Neural progenitor cell (in vitro differentiated cells): ENCODE measurements around the gene SFMBT1. TPM values are rescaled to one million over a fixed set of nuclear protein-coding genes. Genes with fewer than 3 reads are reported as not detected.

ENCODE experiments used
- DNase-seq: peaks from one replicate; pipeline ENCODE4 v3.0.0-alpha.2; 2016; ENCODE audit warnings: low spot score
- H2AFZ ChIP-seq: fragments of 200-600 bp; sonication (generic); replicated peaks from 2 replicates; pipeline ENCODE4 v1.6.1; 2016; ENCODE audit warnings: antibody characterized with exemption
- H3F3A ChIP-seq: fragments of 200-600 bp; sonication (generic); 2 replicates; pipeline ENCODE4 v1.6.1; 2016; ENCODE audit warnings: antibody characterized with exemption, low read depth
- H3K27ac ChIP-seq: fragments of 200-600 bp; sonication (generic); 2 replicates; pipeline ENCODE4 v1.5.1; 2016; ENCODE audit warnings: mild to moderate bottlenecking
- H3K27me3 ChIP-seq: fragments of 200-600 bp; sonication (generic); 2 replicates; pipeline ENCODE4 v1.6.1; 2016; ENCODE audit warnings: mild to moderate bottlenecking, moderate library complexity
- H3K36me3 ChIP-seq: fragments of 200-600 bp; sonication (generic); 2 replicates; pipeline ENCODE4 v1.5.1; 2016
- H3K4me1 ChIP-seq: fragments of 200-600 bp; sonication (generic); 2 replicates; pipeline ENCODE4 v1.6.1; 2016; ENCODE audit warnings: mixed run types
- H3K4me2 ChIP-seq: fragments of 200-600 bp; sonication (generic); 2 replicates; pipeline ENCODE4 v1.6.1; 2016
- H3K4me3 ChIP-seq: fragments of 200-600 bp; sonication (generic); 2 replicates; pipeline ENCODE4 v1.5.1; 2016
- H3K79me2 ChIP-seq: fragments of 200-600 bp; sonication (generic); 2 replicates; pipeline ENCODE4 v1.6.1; 2016; ENCODE audit warnings: low read depth
- H3K9ac ChIP-seq: fragments of 200-600 bp; sonication (generic); 2 replicates; pipeline ENCODE4 v1.6.1; 2016
- H3K9me3 ChIP-seq: fragments of 200-600 bp; sonication (generic); 2 replicates; pipeline ENCODE4 v1.5.1; 2016; ENCODE audit warnings: low read depth
- H4K20me1 ChIP-seq: fragments of 200-600 bp; sonication (generic); 2 replicates; pipeline ENCODE4 v1.6.1; 2016; ENCODE audit warnings: low read depth
- H3K27ac Mint-ChIP-seq: 3 replicates; pipeline ENCODE4 v1.8.0; 2021; ENCODE audit warnings: mixed read lengths
- H3K27me3 Mint-ChIP-seq: 2 replicates; pipeline ENCODE4 v1.8.0; 2022; ENCODE audit warnings: low read depth, mild to moderate bottlenecking, inconsistent platforms, moderate library complexity, mixed read lengths; ENCODE audit not compliant: insufficient read depth
- H3K36me3 Mint-ChIP-seq: 3 replicates; pipeline ENCODE4 v1.8.0; 2021; ENCODE audit warnings: mixed read lengths
- H3K4me1 Mint-ChIP-seq: 3 replicates; pipeline ENCODE4 v1.8.0; 2021; ENCODE audit warnings: mixed read lengths
- H3K4me3 Mint-ChIP-seq: 3 replicates; pipeline ENCODE4 v1.8.0; 2021; ENCODE audit warnings: mild to moderate bottlenecking, moderate library complexity, mixed read lengths
- H3K9me3 Mint-ChIP-seq: 3 replicates; pipeline ENCODE4 v1.8.0; 2020; ENCODE audit warnings: mixed read lengths
- EZH2 ChIP-seq: fragments of 200-600 bp; sonication (generic); IDR thresholded peaks from 2 replicates; pipeline ENCODE4 v1.6.1; 2017; ENCODE audit warnings: antibody characterized with exemption, mild to moderate bottlenecking, moderate library complexity
- EZH2phosphoT487 ChIP-seq: fragments of 200-600 bp; sonication (generic); IDR thresholded peaks from 2 replicates; pipeline ENCODE4 v1.6.1; 2017; ENCODE audit warnings: antibody characterized with exemption
- total RNA-seq: library from RNA; depleted of rRNA; stranded (reverse); fragments of >200 nt; gene quantifications from 2 replicates; pipeline ENCODE4 v1.2.3, GENCODE V29; 2015; ENCODE audit warnings: low replicate concordance
- TF ChIP-seq, protein P1 (sequence below): fragments of 200-600 bp; sonication (generic); IDR thresholded peaks from 2 replicates; pipeline ENCODE4 v1.5.1; 2017; ENCODE audit warnings: antibody characterized with exemption, mild to moderate bottlenecking

Gene SFMBT1
- total RNA-seq, 1 donor from 2014 or later, result 18.5 TPM

DNA sequence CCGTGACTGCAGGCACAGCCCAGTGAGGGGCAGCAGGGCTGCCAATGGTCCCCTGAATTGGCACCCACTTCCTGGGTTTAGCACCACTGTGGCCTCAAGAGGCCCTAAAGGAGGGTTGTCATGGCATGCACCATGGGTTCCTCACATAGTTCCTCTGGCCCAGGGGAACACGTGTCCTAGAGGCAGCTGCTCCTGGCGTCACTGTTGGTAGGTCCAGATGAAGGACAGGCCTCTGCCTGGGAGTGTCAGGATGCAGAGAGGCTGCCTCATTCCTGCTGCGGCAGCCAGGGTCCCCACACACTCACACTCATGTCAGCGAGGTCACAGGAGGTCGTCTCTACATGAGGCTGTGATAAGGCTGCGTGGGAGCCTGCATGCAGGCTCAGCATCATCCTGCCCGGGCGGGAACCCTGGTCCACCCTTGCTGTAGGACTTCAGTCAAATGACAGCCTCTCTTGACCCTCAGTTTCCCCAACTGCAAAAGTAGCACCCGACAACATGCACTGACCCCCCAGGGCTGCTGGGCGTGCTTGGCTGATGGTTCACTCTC, 26.1 kb upstream of the SFMBT1 start:
- H3K4me1 ChIP-seq, result peaks cover 11% of the 10 kb centered on the region
- no peaks in the 10 kb centered on the region for H3K9me3 ChIP-seq
- H2AFZ ChIP-seq, result no peak overlapping the region
- Mint-ChIP-seq H3K27ac (no peak overlapping the region), H3K27me3 (peaks cover 6% of the 10 kb centered on the region), H3K36me3 (no peaks in the 10 kb centered on the region), H3K4me3 (peak overlapping the region; percentile 62), H3K4me1 (peaks cover 26% of the 10 kb centered on the region), H3K9me3 (no peaks in the 10 kb centered on the region)
- no peaks in the 10 kb centered on the region for H3K79me2 ChIP-seq
- H3K27me3 ChIP-seq, result no peaks in the 10 kb centered on the region
- TF ChIP-seq, protein P1, sequence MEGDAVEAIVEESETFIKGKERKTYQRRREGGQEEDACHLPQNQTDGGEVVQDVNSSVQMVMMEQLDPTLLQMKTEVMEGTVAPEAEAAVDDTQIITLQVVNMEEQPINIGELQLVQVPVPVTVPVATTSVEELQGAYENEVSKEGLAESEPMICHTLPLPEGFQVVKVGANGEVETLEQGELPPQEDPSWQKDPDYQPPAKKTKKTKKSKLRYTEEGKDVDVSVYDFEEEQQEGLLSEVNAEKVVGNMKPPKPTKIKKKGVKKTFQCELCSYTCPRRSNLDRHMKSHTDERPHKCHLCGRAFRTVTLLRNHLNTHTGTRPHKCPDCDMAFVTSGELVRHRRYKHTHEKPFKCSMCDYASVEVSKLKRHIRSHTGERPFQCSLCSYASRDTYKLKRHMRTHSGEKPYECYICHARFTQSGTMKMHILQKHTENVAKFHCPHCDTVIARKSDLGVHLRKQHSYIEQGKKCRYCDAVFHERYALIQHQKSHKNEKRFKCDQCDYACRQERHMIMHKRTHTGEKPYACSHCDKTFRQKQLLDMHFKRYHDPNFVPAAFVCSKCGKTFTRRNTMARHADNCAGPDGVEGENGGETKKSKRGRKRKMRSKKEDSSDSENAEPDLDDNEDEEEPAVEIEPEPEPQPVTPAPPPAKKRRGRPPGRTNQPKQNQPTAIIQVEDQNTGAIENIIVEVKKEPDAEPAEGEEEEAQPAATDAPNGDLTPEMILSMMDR, result no peak
- TF ChIP-seq EZH2 (no peak), EZH2phosphoT487 (no peak)
- H3K4me3 ChIP-seq, result no peak overlapping the region
- H4K20me1 ChIP-seq, result no peaks in the 10 kb centered on the region
- DNase-seq, result no peak
- H3K9ac ChIP-seq, result no peak overlapping the region
- H3K27ac ChIP-seq, result no peak overlapping the region
- peak overlapping the region; percentile 74 for H3K4me2 ChIP-seq
- no peaks in the 10 kb centered on the region for H3F3A ChIP-seq
- H3K36me3 ChIP-seq, result no peaks in the 10 kb centered on the region

DNA sequence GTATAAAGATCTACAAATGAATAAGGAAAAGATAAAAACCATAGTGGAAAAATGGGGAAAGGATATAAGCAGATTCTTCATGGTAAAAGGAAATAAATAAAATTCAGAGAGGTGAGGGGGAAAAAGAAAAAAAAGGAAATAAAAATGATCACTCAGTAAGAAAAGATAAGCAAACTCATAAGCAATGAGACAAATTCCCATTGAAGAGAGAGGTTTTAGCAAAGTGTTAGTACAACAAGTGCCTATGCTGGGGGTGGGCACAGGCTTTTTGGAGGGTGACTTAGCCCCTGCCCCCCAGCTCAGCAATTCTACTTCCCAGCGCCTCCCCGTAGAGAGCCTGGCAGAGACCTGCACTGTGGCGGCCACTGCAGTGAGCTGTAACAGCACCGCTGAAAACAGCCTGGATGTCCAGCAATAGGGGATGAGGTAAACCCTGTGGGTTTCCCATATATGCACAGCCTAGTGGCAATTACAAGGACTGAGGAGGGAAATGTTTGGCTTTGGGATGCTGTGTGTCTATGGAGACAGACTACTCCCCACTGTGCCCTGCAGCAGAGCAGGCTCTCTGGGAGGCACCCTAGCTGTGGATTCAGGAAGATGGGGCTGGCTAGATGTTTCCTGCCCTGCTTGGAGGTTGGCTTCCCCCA, 23.7 kb upstream of the SFMBT1 start:
- Mint-ChIP-seq H3K27me3 (peaks cover 9% of the 10 kb centered on the region), H3K9me3 (no peaks in the 10 kb centered on the region), H3K36me3 (no peaks in the 10 kb centered on the region), H3K27ac (no peak overlapping the region), H3K4me1 (peaks cover 22% of the 10 kb centered on the region), H3K4me3 (no peak overlapping the region)
- H3K9me3 ChIP-seq, result no peaks in the 10 kb centered on the region
- no peak overlapping the region for H3K27ac ChIP-seq
- no peaks in the 10 kb centered on the region for H3F3A ChIP-seq
- no peak overlapping the region for H3K4me3 ChIP-seq
- peaks cover 11% of the 10 kb centered on the region for H3K4me1 ChIP-seq
- peaks cover 2% of the 10 kb centered on the region for H3K27me3 ChIP-seq
- H3K4me2 ChIP-seq, result no peak overlapping the region
- no peaks in the 10 kb centered on the region for H4K20me1 ChIP-seq
- peak; percentile 33 for DNase-seq
- H2AFZ ChIP-seq, result no peak overlapping the region
- no peak for TF ChIP-seq EZH2phosphoT487
- TF ChIP-seq, protein P1, result no peak
- H3K36me3 ChIP-seq, result no peaks in the 10 kb centered on the region
- H3K9ac ChIP-seq, result no peak overlapping the region
- H3K79me2 ChIP-seq, result no peaks in the 10 kb centered on the region

DNA sequence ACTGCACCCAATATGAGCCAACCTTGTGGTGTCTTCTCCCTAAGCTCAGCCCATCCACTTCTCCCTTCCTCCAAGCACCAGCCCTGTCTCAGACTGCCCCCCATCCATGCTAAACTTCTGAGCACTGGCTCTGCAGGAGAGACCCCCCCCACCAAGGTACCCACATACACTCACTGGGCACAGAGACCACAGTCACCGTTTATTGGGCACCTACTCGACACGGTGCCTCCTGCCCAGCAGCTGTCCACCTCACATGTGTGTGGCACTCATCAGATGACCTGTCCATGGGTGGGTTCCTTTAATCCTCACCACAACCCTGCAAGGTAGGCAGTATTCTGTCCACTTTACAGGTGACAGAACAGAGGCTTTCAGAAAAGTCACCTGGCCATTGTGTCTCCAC, 22.3 kb upstream of the SFMBT1 start:
- Histone ChIP-seq H3K4me1 (peaks cover 4% of the 10 kb centered on the region), H3K27ac (no peak overlapping the region), H2AFZ (no peak overlapping the region), H4K20me1 (no peaks in the 10 kb centered on the region), H3K4me2 (no peak overlapping the region), H3K4me3 (no peak overlapping the region), H3K36me3 (no peaks in the 10 kb centered on the region), H3K27me3 (peaks cover 9% of the 10 kb centered on the region), H3K79me2 (no peaks in the 10 kb centered on the region), H3K9ac (no peak overlapping the region), H3F3A (no peaks in the 10 kb centered on the region), H3K9me3 (no peaks in the 10 kb centered on the region)
- Mint-ChIP-seq H3K27ac (no peak overlapping the region), H3K36me3 (no peaks in the 10 kb centered on the region), H3K9me3 (no peaks in the 10 kb centered on the region), H3K4me1 (peaks cover 13% of the 10 kb centered on the region), H3K27me3 (peaks cover 9% of the 10 kb centered on the region), H3K4me3 (no peak overlapping the region)
- TF ChIP-seq EZH2 (no peak), EZH2phosphoT487 (no peak)
- TF ChIP-seq, protein P1, result no peak
- no peak for DNase-seq
